A549 (cell line): ENCODE measurements around the gene DNAJB12. TPM values are rescaled to one million over a fixed set of nuclear protein-coding genes. Genes with fewer than 3 reads are reported as not detected.
A peak's percentile ranks its signal among the peaks of the same experiment; 100 is the strongest.

Experiments
- ATAC-seq, 2 experiments: fragments of 200-7000 bp in 1 of 2; fragments of >200 bp in 1 of 2; cut with Nextera tagmentation in 1 of 2; cut with Tn5 transposase in 1 of 2; 3 replicates each; pipeline versions ENCODE4 v1.8.0 to v1.9.1; 2018 to 2020; ENCODE audit warnings: mild to moderate bottlenecking in 1 of 2, moderate library complexity in 1 of 2
- CTCF ChIA-PET: fragments of 300-600 bp; sonication (Branson Sonifier 250); formaldehyde crosslinking; extraction: SDS; loops from one replicate; lab custom pipeline; 2021; ENCODE audit warnings: antibody characterized with exemption, inconsistent platforms; lab: Yijun Ruan, JAX
- POLR2A ChIA-PET: fragments of 350-600 bp; formaldehyde crosslinking; extraction: SDS; loops from one replicate; lab custom pipeline; 2021; ENCODE audit warnings: antibody characterized with exemption, inconsistent platforms; lab: Yijun Ruan, JAX
- DNase-seq, 2 experiments: peaks; one replicate each; pipeline versions ENCODE4 v3.0.0 to v3.0.0-alpha.2; 2011 to 2016; ENCODE audit warnings: low read depth in 1 of 2, low spot score in 1 of 2
- FAIRE-seq: peaks from 2 replicates; lab custom pipeline; 2011; peaks lifted over from hg19 to GRCh38; lab: Jason Lieb, UNC
- H3K27ac ChIP-seq, 2 experiments: fragments of >200 bp; sonication (Bioruptor Twin); formaldehyde crosslinking; 3 replicates each; pipeline ENCODE4 v1.5.1; 2016 to 2017
- H3K4me1 ChIP-seq: fragments of >200 bp; sonication (Bioruptor Twin); formaldehyde crosslinking; 3 replicates; pipeline ENCODE4 v1.6.1; 2016
- H3K4me2 ChIP-seq: fragments of >200 bp; sonication (Bioruptor Twin); formaldehyde crosslinking; 3 replicates; pipeline ENCODE4 v1.6.1; 2016
- H3K4me3 ChIP-seq: fragments of >200 bp; sonication (Bioruptor Twin); formaldehyde crosslinking; 3 replicates; pipeline ENCODE4 v1.5.1; 2016
- H3K9me3 ChIP-seq: fragments of >200 bp; sonication (Bioruptor Twin); formaldehyde crosslinking; 3 replicates; pipeline ENCODE4 v1.6.1; 2016
- BHLHE40 ChIP-seq: IDR thresholded peaks from 2 replicates; pipeline ENCODE4 v1.6.1; 2012; ENCODE audit warnings: low read depth, low read length, inconsistent platforms
- CBX2 ChIP-seq: fragments of 200-600 bp; sonication (generic); IDR thresholded peaks from 2 replicates; pipeline ENCODE4 v1.6.1; 2016; ENCODE audit warnings: low read depth, mild to moderate bottlenecking, borderline replicate concordance
- CHD2 ChIP-seq: fragments of 150-350 bp; IDR thresholded peaks from 2 replicates; pipeline ENCODE4 v1.6.1; 2014; ENCODE audit warnings: low read length; ENCODE audit not compliant: partially characterized antibody
- CHD4 ChIP-seq: fragments of 200-600 bp; sonication (generic); IDR thresholded peaks from 2 replicates; pipeline ENCODE4 v1.6.1; 2016; ENCODE audit warnings: antibody characterized with exemption, mild to moderate bottlenecking, borderline replicate concordance
- E2F6 ChIP-seq: IDR thresholded peaks from 2 replicates; pipeline ENCODE4 v1.6.1; 2012; ENCODE audit warnings: low read depth, borderline replicate concordance
- EHF ChIP-seq: fragments of 250-450 bp; sonication (Bioruptor Pico); IDR thresholded peaks from 2 replicates; pipeline ENCODE4 v1.5.0; 2020; ENCODE audit warnings: mild to moderate bottlenecking
- EHMT2 ChIP-seq: fragments of 200-600 bp; sonication (generic); IDR thresholded peaks from 2 replicates; pipeline ENCODE4 v1.6.1; 2016; ENCODE audit warnings: antibody characterized with exemption, low read depth, mild to moderate bottlenecking, moderate library complexity
- EP300 ChIP-seq, 2 experiments: fragments of >200 bp; sonication (Bioruptor Twin); formaldehyde crosslinking; IDR thresholded peaks; 2 replicates in 1 of 2; 3 replicates in 1 of 2; pipeline ENCODE4 v1.6.1; 2016 to 2017
- ESRRA ChIP-seq: fragments of 150-350 bp; IDR thresholded peaks from 2 replicates; pipeline ENCODE4 v1.6.1; 2014; ENCODE audit warnings: mild to moderate bottlenecking, low read length, borderline replicate concordance
- FOSB ChIP-seq: fragments of 250-450 bp; sonication (Bioruptor Pico); IDR thresholded peaks from 2 replicates; pipeline ENCODE4 v1.5.0; 2020; ENCODE audit warnings: mild to moderate bottlenecking, moderate library complexity
- FOSL2 ChIP-seq, 2 experiments: fragments of 450-650 bp in 1 of 2; fragments of >200 bp in 1 of 2; sonication (Bioruptor Twin) in 1 of 2; formaldehyde crosslinking; IDR thresholded peaks; 2 replicates each; pipeline versions ENCODE4 v1.5.0 to v1.6.1; 2016 to 2020; ENCODE audit warnings: mild to moderate bottlenecking in 1 of 2, moderate library complexity in 1 of 2
- GATA3 ChIP-seq: IDR thresholded peaks from 2 replicates; pipeline ENCODE4 v1.6.1; 2012; ENCODE audit warnings: borderline replicate concordance
- HES2 ChIP-seq: fragments of >200 bp; sonication (Bioruptor Twin); formaldehyde crosslinking; IDR thresholded peaks from 2 replicates; pipeline ENCODE4 v1.6.1; 2016
- HOXA7 ChIP-seq: fragments of 250-450 bp; sonication (Bioruptor Pico); IDR thresholded peaks from 2 replicates; pipeline ENCODE4 v1.5.0; 2020; ENCODE audit warnings: mild to moderate bottlenecking, moderate library complexity
- JUN ChIP-seq, 2 experiments: fragments of >200 bp; sonication (Bioruptor Twin); formaldehyde crosslinking; IDR thresholded peaks; 2 replicates in 1 of 2; 3 replicates in 1 of 2; pipeline ENCODE4 v1.6.1; 2016 to 2017
- KDM1A ChIP-seq: fragments of 200-600 bp; sonication (generic); IDR thresholded peaks from 2 replicates; pipeline ENCODE4 v1.6.1; 2016; ENCODE audit warnings: low read depth, mild to moderate bottlenecking
- KDM5A ChIP-seq: fragments of 200-600 bp; sonication (generic); IDR thresholded peaks from 2 replicates; pipeline ENCODE4 v1.6.1; 2016; ENCODE audit warnings: antibody characterized with exemption, mild to moderate bottlenecking
- MAZ ChIP-seq: fragments of 150-350 bp; IDR thresholded peaks from 2 replicates; pipeline ENCODE4 v1.6.1; 2014; ENCODE audit warnings: antibody characterized with exemption, low read depth, low read length, borderline replicate concordance
- NFE2L2 ChIP-seq: fragments of 150-350 bp; conservative IDR thresholded peaks from 2 replicates; pipeline ENCODE4 v1.6.1; 2014; ENCODE audit warnings: low read length
- PHF8 ChIP-seq: fragments of 200-600 bp; sonication (generic); IDR thresholded peaks from 2 replicates; pipeline ENCODE4 v1.6.1; 2016; ENCODE audit warnings: low read depth, mild to moderate bottlenecking, antibody characterized with exemption, moderate library complexity, borderline replicate concordance
- POLR2A ChIP-seq: IDR thresholded peaks from 2 replicates; pipeline ENCODE4 v1.6.1; 2012; ENCODE audit warnings: mild to moderate bottlenecking, low read length
- RAD21 ChIP-seq, 2 experiments: fragments of >200 bp in 1 of 2; sonication (Bioruptor Twin) in 1 of 2; formaldehyde crosslinking in 1 of 2; IDR thresholded peaks in 1 of 2; conservative IDR thresholded peaks in 1 of 2; 2 replicates in 1 of 2; 3 replicates in 1 of 2; pipeline ENCODE4 v1.6.1; 2012 to 2018; ENCODE audit warnings: inconsistent platforms in 1 of 2
- RCOR1 ChIP-seq: fragments of 150-350 bp; IDR thresholded peaks from 2 replicates; pipeline ENCODE4 v1.6.1; 2014; ENCODE audit warnings: antibody characterized with exemption, low read length, low read depth
- RFX5 ChIP-seq: fragments of 450-650 bp; IDR thresholded peaks from 2 replicates; pipeline ENCODE4 v1.7.1; 2014; ENCODE audit warnings: antibody characterized with exemption, mild to moderate bottlenecking, moderate library complexity
- RNF2 ChIP-seq: fragments of 200-600 bp; sonication (generic); IDR thresholded peaks from 2 replicates; pipeline ENCODE4 v1.6.1; 2016; ENCODE audit warnings: low read depth, mild to moderate bottlenecking, antibody characterized with exemption, moderate library complexity, borderline replicate concordance
- TFCP2L1 ChIP-seq: fragments of 250-450 bp; sonication (Bioruptor Pico); IDR thresholded peaks from 2 replicates; pipeline ENCODE4 v1.5.0; 2021; ENCODE audit warnings: mild to moderate bottlenecking
- ZC3H11A ChIP-seq: fragments of 450-650 bp; IDR thresholded peaks from 2 replicates; pipeline ENCODE4 v1.6.1; 2014; ENCODE audit warnings: antibody characterized with exemption, mild to moderate bottlenecking
- ZNF302 ChIP-seq: fragments of 250-450 bp; sonication (Bioruptor Pico); IDR thresholded peaks from 2 replicates; pipeline ENCODE4 v1.9.0; 2021; ENCODE audit warnings: inconsistent platforms, mild to moderate bottlenecking, moderate library complexity
- ZSCAN20 ChIP-seq: fragments of 250-450 bp; sonication (Bioruptor Pico); IDR thresholded peaks from 2 replicates; pipeline ENCODE4 v1.8.0; 2022; ENCODE audit warnings: mild to moderate bottlenecking, moderate library complexity
- WGBS: methylation state at CpG from one replicate; pipeline ENCODE4 v1.1.6; 2017; ENCODE audit errors: missing lambda C conversion rate; 5-methylcytosine and 5-hydroxymethylcytosine counted together
- polyA plus RNA-seq, 4 experiments: library from polyadenylated mRNA; depleted of rRNA in 3 of 4; stranded (reverse); fragments of >200 nt; fragmentation: RNase III in 1 of 4; extraction: RNeasy Plus Mini Kit Qiagen cat#74134 plus additional on column Dnase treatment in 1 of 4; gene quantifications; 2 replicates in 3 of 4; 3 replicates in 1 of 4; pipeline ENCODE4 v1.2.3, GENCODE V29; 2011 to 2017
- TF ChIP-seq, protein P1 (sequence below): fragments of 150-350 bp; IDR thresholded peaks from 2 replicates; pipeline ENCODE4 v1.6.1; 2014; ENCODE audit warnings: low read depth, mild to moderate bottlenecking, low read length
- TF ChIP-seq, protein P2 (sequence below): fragments of 450-650 bp; IDR thresholded peaks from 2 replicates; pipeline ENCODE4 v1.6.1; 2014; ENCODE audit warnings: antibody characterized with exemption

Gene DNAJB12
- polyA plus RNA-seq, 2 of the 4 experiments (the other 2 are of a cell fraction) = 21.5 to 26.7 TPM

- CTCF ChIA-PET = interaction anchor here (0.8 to 3.9 kb wide), 4 partner anchors 19 to 125 kb away, joined by 3 to 15 read pairs (median 4); no protein-coding TSS in a partner anchor
- WGBS = 63% methylated on average over 14 of the region's 16 CpGs
- ATAC-seq = peak in 1 of 2 experiments; percentile 14; a peak in 3 of 6 replicates
These were observed 55.9 kb downstream of the DNAJB12 start for GRCh38 chr10:72298592-72299519.

DNA sequence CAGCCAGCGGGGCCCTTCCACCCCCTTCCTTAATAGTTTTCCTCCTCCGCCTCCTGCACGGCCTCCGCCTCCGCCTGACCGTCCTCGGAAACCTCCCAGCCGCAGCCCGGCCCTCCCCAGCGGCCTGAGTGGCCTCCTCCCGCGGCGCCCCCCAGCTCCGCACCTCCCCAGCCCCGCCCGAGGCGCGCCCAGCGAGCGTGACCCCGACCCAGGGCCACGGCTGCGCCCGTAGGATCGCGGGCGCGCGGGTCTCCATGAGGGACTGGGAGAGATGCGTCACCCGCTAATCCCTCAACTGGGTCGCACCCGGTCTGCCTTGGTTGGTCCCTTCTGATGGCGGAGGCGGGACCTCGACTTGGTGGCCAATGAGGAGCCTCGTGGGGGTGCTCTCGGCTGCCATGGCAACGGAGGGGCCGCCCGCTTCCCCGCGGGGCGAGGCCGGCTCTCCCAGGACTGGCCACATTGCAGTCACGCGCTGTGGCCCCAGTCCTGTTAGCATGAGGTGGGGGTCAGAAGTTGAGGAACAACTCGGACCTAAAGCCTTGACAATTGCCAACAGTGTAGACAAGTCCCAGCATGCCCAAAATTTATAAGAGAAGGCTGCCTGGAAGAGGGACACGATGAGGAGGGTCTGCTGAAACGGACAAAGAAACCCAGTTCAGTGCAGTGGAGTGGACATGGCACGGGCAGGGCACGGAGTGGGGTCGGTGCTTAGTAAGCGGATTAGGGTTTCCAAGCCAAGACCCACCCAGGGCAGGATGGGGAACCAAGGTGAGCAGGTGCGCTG is 56.7 kb downstream of the DNAJB12 start:
- ATAC-seq (peak; percentile 91 to 93), FAIRE-seq (no peak), DNase-seq (peak; percentile 89 to 99)
- Histone ChIP-seq H3K4me1 (peaks cover 43% of the 10 kb centered on the region), H3K9me3 (no peaks in the 10 kb centered on the region), H3K4me2 (peak overlapping the region; percentile 94), H3K4me3 (peak overlapping the region; percentile 55), H3K27ac (peak overlapping the region; percentile 98 to 100)
- WGBS = 7% methylated on average over 14 of the region's 55 CpGs
- ChIA-PET POLR2A (interaction anchor here (0.6 to 4.8 kb wide), 14 partner anchors 10 to 156 kb away, joined by 3 to 126 read pairs (median 6); partner anchors contain the start of genes ANAPC16, ASCC1 and DDIT4), CTCF (interaction anchor here (0.7 to 3.9 kb wide), 8 partner anchors 10 to 124 kb away, joined by 3 to 15 read pairs (median 4); no protein-coding TSS in a partner anchor)
- TF ChIP-seq CHD2 (no peak), JUN (IDR thresholded peaks at IDR 0.05) (peak; percentile 83 to 86), E2F6 (peak; percentile 81), ZNF302 (CRISPR knock-in tag) (no peak; the same call in 1 of the 2 replicates), ESRRA (no peak), PHF8 (0 out of 2 replicates have a peak, but pooled peaks have one; percentile 9), TFCP2L1 (CRISPR knock-in tag) (0 out of 2 replicates have a peak, but pooled peaks have one; percentile 4), GATA3 (0 out of 2 replicates have a peak, but pooled peaks have one; percentile 38), RNF2 (no peak), RCOR1 (no peak), EHF (CRISPR knock-in tag) (peak; percentile 92; the same call in 1 of the 2 replicates), FOSL2 (IDR thresholded peaks at IDR 0.05) (no peak; the same call in 1 of the 2 replicates), FOSL2 (CRISPR knock-in tag; IDR thresholded peaks at IDR 0.05) (peak; percentile 76), KDM5A (no peak), POLR2A (peak; percentile 36), RFX5 (peak; percentile 70; the same call in 1 of the 2 replicates), BHLHE40 (no peak), ZSCAN20 (CRISPR knock-in tag) (peak; percentile 45; the same call in 1 of the 2 replicates), RAD21 (conservative IDR thresholded peaks at IDR 0.05 in 1 of 2, IDR thresholded peaks at IDR 0.05 in 1 of 2) (peak in 1 of 2 experiments; percentile 21; a peak in 2 of 5 replicates), EHMT2 (no peak), NFE2L2 (no peak), CBX2 (no peak), CHD4 (no peak), EP300 (IDR thresholded peaks at IDR 0.05) (no peak), HES2 (no peak), HOXA7 (peak; percentile 57; the same call in 1 of the 2 replicates), FOSB (CRISPR knock-in tag) (peak; percentile 57; the same call in 1 of the 2 replicates), MAZ (peak; percentile 96; the same call in 1 of the 2 replicates)
- TF ChIP-seq, protein P1, sequence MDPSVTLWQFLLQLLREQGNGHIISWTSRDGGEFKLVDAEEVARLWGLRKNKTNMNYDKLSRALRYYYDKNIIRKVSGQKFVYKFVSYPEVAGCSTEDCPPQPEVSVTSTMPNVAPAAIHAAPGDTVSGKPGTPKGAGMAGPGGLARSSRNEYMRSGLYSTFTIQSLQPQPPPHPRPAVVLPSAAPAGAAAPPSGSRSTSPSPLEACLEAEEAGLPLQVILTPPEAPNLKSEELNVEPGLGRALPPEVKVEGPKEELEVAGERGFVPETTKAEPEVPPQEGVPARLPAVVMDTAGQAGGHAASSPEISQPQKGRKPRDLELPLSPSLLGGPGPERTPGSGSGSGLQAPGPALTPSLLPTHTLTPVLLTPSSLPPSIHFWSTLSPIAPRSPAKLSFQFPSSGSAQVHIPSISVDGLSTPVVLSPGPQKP = no peak
- TF ChIP-seq, protein P2, sequence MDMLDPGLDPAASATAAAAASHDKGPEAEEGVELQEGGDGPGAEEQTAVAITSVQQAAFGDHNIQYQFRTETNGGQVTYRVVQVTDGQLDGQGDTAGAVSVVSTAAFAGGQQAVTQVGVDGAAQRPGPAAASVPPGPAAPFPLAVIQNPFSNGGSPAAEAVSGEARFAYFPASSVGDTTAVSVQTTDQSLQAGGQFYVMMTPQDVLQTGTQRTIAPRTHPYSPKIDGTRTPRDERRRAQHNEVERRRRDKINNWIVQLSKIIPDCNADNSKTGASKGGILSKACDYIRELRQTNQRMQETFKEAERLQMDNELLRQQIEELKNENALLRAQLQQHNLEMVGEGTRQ = peak; percentile 81

More at GRCh38 chr10:72298592-72299519, 55.9 kb downstream of the DNAJB12 start:
- Histone ChIP-seq H3K4me1 (peaks cover 39% of the 10 kb centered on the region), H3K9me3 (no peaks in the 10 kb centered on the region), H3K4me2 (peak overlapping the region; percentile 94), H3K27ac (peak overlapping the region; percentile 98 to 100), H3K4me3 (no peak overlapping the region)
- DNase-seq (peak; percentile 3 to 48), FAIRE-seq (no peak)
- POLR2A ChIA-PET = interaction anchor here (2.5 to 4.8 kb wide), 4 partner anchors 9 to 23 kb away, joined by 16 to 126 read pairs (median 62); partner anchors contain the start of gene DDIT4
- TF ChIP-seq ZSCAN20 (CRISPR knock-in tag) = 0 out of 2 replicates have a peak, but pooled peaks have one; percentile 34
- TF ChIP-seq RCOR1 = no peak
- peak; percentile 28; the same call in 1 of the 2 replicates for TF ChIP-seq KDM1A
- no peak for TF ChIP-seq ZC3H11A
- 0 out of 2 replicates have a peak, but pooled peaks have one; percentile 8 for TF ChIP-seq TFCP2L1 (CRISPR knock-in tag)
